ENCODE measurements around the gene TMEM117.

The TMEM117 gene

DNA sequence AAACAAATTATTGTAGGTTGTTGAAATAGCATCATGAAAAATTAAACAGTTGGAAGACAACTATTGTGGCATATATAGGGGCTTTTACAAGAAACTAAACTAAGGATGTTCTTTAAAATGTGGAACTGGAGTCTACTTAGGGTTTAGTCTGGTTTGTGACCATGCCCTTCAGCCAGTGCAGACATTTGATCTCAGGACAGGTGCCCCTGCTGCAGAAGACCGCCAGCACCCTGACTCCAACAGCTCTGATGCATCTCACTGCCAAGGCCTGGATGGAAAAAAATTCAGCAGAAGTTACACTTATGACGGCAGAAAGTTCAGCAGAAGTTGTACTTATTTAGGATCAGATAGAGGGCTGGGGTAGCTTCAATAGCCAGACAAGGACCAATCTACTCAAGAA lies 51.5 kb downstream of the TMEM117 start:
- DNase-seq: no peak

DNA sequence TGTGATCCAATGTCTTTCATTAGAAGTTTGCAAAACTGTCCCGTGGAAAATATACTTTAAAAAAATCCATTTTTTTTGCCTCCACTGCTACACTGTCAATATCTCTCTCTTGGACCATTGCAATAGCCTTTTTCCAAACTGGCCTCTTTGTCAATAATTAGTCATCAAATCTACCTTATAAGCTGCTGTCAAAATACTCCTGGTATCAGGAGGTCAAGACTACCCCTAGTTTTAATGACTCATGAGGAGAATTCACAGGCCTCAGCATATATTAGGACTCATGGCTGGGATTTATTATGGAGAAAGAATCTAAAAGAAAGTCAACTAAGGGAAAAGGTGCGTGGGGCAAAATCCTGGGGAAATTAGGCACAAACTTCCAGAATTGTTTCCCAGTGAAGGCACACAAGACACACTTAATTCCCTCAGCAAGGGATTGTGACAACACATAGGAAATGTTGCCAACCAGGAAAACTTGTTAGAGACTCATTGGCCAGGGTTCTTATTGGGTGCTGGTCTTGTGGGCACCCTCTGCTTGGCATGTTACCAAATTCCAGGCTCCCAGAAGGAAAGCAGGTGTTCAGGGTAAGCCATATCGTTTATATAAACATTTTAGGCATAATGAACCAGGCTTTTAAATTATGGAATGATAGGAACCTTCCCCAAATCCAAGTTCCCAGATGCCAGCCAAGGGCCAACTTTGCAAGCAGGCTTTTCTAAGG lies 56.1 kb downstream of the TMEM117 start:
- DNase-seq: no peak

DNA sequence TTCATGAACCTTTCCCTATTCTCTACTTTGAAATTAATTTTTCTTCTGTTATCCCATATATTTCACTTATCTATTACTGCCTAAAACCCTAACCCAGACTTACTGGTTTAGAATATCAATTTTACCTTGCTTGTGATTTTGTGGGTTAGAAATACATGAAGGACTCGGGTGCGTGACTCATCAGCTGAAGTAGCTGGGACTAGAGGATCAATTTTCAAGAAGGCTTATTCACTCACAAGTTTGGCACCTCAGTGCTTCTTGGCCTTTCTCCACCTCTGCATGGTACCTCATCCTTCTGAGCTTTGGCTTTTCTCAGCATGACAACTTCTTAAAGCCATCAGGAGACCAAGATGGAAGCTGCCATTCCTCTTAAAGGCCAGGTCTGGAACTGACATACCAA lies 57.8 kb downstream of the TMEM117 start:
- DNase-seq: no peak

DNA sequence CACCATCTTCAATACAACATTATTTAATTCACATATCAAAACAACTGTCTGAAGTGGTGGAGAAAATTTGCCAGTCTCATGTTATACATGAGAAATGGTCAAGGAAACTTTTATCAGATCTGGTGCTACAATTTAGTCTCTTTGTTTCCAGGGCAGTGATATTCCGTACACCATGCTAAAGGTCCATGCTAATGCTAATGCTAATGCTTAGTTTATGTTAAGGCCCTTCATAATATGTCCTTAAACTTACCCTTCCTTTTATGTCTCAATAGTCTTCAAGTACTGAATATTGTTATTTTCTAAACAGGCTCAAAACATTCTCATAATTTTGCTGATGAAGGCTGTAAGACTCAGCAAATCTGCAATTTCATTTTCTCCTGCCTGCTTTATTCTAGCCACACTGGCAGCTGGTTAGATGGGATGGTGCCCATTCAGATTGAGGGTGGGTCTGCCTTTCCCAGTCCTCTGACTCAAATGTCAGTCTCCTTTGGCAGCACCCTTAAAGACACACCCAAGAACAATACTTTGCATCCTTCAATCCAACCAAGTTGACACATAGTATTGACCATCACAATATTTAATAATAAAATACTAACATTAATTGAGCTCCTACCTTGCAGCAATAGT lies 59.8 kb downstream of the TMEM117 start:
- DNase-seq: no peak

DNA sequence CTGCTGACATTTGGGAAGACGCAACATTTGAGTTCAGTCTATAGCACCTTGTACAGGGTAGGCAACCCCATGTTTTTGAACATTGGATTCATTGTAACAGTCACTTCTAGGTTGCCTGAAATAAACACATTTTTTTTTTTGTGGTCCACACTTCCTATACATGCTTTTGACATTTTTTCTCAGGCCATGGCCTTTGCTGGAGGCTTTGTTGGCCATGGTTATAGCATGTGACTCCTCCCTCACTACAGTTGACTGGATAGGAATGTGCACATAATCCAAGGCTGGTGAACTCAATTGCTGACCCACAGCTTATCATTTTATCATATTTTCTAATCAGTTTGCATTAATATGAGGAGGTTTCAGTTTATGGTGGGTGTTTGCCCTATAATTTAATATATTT lies 60.6 kb downstream of the TMEM117 start:
- no peak for DNase-seq

DNA sequence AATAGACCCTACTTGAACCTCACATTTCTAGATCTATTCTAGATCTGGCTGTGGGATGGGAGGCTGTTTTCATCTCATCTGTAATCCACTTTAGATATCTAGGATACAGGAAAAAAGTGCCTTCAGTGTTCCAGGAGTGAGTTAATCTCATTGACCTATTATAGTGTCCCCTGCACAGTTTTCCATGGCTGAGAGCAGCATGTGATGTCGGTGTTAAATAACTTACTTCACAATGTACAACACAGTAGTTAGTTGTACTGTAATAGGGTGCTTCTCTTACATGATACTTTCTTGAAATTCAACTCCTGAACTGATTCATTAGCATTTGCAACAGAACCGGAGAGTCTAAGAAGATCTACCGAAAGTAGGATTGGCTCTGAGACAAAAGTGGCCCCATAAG lies 62.6 kb downstream of the TMEM117 start:
- no peak for DNase-seq

DNA sequence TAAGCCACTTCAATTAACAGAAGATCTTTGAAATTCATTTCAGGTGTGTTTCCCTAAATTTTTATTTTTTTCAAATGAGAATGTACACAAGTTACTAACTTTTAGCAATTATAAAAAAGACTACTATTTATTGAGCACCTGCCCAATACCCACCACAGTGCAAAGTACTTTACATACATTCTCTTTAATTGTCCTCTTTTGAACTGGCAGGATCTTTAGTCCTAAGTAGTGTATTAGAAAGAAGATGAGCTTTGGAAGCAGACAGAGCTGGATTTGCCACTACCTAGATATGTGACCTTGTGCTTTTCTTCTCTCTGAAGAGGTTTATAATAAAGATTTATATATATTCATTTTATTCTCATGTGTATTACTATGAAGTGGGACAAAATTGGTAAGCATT lies 63.7 kb downstream of the TMEM117 start:
- DNase-seq: no peak

DNA sequence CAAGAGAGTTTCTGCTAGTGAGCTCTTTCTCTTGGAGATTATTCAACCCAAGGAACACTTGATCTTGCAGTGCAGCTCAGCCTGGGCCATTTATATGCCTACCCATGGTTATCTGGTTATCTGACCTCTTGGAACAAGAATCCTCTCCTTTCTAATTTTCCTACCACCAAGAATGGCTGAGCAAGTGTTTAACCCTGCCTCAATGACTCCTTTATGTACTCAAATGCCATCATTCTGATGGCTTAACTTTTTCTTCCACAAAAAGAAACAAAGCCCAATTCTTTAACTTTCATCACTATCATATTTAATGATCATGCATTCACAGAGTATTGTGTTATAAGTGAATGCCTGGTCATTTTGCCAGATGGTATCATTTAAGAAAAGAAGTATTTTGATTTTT lies 67.8 kb downstream of the TMEM117 start:
- DNase-seq: no peak

DNA sequence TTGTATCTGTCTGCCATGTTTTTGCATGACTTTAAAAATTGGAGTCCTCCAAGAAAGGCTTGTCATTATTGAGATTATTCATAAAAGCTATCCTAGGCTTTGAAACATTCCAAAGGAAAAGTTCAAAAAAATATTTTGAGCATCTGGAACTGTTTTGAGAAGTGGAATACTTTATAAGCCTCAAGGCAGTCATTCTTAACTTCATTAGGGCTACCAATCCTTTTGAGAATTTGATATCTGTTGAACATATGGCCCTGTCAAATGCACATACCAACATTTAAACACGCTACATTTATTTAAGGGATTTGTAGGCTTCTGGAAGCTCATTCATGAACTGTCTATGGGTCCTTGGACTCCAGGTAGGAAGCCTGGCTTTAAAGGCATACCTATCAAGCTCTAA lies 77.0 kb downstream of the TMEM117 start:
- DNase-seq: no peak

DNA sequence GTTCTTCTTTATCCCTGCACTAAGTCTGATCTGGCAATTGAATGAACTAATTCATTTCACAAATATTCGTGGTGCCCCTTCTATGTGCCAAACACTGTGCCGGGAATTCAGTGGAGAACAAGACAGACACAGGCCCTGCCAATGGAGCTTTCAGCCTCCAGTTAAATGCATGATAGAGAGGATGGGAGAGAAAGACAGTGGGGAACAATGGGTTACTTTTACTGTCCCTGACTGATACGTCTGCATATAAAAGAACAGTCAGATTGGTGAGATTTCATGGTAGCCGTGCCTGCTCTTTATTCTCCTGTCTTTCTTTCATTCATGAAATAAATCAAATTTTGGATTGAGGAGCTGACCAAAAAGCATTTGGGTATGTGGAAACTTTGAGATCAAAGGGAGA lies 78.5 kb downstream of the TMEM117 start:
- DNase-seq: no peak

DNA sequence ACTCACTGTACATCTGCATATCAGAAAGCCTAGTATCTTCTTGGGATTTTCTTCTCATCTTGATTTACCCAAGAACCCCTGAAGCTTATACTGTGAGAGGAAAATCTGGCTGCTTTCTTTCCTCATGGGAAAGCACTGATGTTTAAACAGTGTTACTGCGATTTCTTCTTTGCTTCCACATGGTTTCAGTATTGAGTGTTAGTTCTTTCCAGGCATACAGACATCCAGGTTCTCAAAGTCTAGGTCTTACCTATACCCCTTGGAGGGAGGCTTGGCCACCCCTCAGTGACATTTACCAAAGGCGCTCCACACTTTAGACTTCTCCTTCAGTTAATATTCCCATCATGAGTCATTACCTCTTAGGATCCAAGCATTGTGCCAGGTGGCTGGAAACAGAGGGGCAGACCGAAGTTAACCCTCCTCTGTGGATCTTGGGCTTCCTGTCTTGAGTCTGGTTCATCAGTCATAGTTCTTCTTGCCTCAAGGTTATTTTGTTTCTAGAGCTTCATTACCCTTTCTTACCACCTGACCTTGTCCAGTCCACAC lies 79.1 kb downstream of the TMEM117 start:
- no peak for DNase-seq

DNA sequence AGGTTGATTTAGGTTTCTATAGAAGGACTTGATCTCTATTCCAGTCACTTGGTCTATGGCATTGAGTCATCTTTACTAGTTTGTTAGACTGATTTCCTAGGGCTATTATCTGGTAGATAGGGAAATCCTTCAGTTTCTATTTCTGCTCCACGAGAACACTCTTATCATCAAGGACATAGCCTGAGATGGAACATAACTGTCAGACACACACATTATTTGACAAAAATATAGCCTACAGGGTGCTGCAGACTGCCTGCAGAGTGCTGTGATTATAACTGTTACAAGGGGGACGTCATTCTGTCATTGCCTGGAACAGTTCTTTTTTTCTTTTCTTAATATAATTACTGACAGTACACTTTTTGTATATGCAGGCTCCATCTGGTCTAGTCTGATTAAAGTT lies 82.0 kb downstream of the TMEM117 start:
- DNase-seq: no peak

DNA sequence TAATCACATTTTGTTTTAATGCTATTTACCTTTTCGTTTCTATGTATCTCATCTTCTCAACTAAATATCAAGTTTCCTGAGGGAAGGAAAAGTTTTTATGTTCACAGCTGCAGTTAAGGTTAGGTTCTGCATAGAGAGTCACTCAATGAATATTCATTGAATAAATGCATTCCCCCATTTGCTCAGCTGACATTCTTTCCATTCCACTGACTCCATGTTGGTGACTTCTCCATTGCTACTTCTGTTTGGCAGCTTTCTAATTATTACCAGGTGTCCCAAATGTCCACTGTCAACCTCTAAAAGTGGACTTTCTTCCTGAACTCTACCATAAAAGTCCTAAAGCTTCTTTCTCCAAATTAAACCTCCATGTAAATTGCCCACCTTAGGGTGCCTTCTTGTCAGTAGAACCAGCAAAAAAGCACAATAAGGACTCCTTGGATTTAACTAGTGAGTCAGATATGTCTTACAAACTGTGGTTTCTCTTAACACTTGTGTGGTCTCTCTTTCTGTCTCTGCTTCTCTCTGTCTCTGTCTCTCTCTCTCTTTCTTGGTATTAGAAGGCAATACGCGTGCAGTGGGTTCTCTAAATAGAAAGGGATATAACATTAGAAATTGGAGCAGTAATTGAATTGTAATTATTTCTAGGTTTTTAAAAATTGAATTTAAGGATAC lies 85.9 kb downstream of the TMEM117 start:
- DNase-seq: no peak

DNA sequence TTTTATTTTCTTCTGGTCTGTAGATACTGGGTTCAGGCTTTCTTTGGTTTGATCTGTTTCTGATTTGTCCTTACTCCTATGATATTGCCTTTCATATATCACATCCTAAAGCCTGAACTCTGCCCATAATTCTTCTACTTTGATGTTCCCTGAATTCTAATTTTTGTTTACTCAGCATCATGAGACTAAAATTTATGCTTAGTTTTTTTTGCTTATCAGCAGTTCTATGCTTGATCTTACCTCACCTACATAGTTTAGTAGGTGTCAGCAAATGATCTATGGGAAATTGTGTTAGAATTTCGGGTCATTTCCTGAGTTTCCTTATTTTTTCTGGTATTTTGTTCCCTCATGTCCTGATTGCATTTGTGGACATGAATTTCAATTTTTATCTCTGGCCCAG lies 94.2 kb downstream of the TMEM117 start:
- DNase-seq: no peak

DNA sequence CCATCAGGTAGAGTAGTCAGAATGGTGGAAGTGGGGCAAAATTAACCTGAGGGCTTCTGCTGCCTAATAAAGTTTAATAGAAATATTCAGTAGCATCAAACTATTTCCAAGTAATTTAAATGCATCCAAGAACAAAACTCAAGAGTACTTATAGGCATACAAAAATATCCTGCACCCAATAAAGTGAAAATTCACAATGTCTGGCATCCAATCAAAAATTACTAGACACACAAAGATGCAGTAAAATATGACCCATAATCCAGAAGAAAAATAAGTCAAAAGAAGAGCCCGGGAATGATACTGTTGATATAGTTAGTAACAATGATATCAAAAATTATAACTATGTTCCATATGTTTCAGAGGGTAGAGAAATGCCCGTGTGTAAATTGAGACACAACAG lies 95.3 kb downstream of the TMEM117 start:
- no peak for DNase-seq

DNA sequence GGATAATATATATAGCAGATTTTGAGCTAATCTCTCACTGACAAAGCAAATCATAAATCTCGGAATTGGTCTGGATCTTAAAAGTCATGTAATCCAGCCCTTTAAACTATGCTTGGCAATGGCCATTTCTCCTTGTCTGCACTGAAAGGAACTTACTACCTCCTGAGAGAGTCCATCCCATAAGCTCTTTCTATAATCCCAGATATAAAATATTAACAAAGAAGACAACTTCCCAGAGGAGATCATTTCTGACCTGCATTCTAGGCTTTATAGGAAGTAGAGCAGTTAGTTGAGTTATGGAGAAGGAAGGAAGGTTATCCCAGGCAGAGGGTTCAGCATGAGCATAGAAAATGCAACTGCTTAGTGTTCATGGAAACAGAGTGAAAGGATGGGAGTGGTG lies 99.7 kb downstream of the TMEM117 start:
- DNase-seq: no peak

DNA sequence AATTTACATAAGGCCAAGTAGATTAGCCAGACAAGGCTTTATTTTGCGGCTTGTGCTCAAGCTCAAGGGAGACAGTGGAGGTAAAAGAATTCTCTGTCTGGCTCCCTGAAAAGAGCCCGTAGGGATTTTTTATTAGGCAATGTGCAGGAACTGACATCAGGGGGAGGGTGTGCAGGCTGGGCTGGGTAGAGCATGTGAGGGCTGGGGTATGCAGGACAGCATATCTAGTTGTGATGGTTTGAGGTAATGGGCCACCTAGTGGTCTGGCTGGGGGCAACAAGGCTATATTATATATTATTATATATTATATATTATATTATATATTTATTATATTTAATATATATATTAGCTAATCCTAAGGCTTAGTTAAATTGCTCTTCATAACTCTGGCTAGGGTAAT lies 102.1 kb downstream of the TMEM117 start:
- DNase-seq: no peak

DNA sequence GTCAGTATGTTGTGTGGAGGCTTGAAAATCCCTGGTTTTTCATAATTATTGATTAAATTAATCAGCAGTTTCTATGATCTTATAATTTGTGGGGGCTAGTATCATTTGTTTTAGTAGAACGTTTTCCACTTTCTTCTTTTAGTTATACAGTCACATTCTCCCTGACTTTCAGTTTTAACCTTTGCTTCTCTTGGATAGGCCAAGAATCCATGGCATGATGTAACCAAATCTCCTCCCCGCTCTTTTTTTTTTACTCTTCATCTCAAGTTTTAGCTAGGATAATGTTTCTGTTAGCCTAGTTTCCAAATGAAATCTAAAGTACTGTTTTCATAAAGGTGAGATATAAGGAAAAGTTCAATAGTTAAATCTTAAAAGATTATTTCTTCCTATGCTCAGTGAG lies 106.5 kb downstream of the TMEM117 start:
- no peak for DNase-seq

DNA sequence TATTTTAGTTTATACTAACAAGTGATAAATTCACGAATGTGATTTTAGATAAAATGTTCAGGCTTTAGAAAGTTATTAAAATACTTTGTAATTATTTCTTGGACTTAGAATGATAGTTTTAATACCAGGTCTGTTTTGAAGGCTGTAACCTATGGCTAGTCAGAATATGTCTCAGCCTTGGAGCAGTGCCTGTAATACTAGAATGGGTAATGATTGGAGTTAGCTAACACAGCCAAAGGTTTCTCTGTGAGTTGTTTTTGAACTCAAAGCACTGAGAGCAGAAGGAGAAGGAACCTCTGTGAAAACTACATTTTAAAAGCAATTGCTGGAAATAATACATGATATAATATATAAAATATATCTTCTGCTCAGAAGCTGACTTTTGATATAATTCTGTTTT lies 110.1 kb downstream of the TMEM117 start:
- no peak for DNase-seq

DNA sequence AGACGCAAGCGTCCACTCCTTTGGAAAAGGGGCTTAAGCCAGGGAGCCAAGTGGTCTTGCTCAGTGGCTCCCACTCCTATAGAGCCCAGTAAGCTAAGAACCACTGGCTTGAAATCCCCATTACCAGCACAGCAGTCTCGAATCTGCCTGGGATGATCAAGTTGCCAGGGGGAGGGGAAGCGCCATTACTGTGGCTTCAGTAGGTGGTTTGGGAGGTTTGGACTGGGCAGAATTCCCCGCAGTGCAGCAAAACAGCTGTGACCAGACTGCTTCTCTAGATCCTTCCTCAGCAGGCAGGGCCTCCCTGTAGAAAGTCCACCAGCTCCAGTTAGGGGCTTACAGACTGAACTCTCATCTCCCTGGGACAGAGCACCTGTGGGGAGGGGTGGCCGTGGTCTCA lies 115.4 kb downstream of the TMEM117 start:
- DNase-seq: no peak

DNA sequence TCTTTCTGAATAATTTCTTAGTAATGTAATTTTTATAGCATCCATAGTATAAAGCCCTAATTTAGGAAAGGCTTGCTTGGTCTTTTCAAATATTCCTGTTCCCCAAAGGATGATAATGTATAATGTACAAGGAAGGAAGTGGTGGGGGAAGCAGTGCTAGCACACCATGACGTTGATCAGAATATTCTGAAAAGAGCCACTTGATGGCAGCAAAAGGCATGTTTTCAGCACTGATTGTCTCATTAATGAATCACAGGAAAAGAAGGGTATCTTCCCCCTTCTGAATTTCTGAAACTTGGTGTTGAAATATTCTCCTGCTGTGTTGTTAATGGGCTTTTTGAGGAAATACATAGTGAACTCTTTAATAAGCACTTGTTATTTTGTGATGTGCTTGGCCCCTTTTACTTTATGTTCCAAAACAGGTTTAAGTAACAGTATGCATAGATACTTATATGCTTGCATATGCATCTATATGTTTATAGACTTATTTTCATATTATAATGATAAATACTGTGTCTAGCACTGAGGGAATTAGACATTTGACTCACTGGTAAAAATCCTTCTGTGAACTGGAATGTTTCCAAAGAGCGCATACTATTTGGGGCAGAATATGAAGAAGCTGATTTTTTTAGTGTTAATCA lies 122.0 kb downstream of the TMEM117 start:
- DNase-seq: peak in 1 of 2 donors; percentile 34

DNA sequence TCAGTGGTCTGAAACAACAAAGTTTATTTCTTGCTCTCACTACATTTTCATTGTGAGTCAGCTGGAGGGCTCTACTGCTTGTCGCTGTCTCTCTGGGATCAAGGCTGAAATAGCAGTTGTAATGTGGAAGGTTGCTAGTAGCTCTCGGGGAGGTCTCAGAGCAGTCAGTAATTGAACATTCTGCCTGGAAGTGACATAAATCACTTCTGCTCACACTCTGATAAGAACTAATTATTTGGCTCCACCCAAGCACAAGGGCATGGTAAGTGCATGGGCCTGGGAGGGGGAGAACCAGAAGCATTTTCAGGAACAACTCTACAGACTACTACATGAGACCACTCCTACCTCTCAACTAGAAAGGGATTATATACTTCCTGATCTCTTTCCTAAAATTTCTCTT lies 128.2 kb downstream of the TMEM117 start:
- DNase-seq: no peak

DNA sequence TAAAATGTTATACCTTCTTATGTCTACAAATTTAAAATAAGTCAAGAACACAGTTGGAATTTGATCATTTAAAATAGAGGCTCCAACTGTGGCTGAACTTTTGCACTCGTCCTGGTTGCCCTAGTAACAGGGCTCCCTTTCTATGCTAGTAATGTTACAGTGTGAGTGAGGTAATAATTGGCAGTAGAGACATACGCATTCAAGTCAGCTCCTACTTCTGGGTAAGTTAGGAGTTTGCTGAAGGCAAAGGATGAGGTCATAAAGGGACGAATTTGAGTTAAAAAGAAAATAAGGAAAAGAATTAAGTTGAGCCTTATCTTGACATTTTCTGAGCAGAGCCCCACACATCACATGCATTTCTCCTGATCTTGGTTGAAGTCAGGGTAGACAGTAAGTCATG lies 129.1 kb downstream of the TMEM117 start:
- no peak for DNase-seq

DNA sequence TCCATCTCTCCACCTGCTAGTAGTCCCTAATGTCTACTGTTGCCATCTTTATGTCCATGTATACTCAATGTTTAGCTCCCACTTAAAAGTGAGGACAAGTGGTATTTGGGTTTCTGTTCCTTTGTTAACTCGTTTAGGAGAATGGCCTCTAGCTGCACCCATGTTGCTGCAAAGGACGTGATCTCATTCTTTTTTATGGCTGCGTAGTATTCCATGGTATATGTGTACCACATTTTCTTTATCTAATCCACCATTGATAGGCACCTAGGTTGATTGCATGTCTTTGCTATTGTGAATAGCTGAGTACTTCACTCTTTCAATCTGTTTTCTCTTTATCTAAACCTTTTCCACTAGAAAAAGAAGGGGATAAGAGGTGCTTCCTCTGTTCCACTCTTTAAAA lies 130.0 kb downstream of the TMEM117 start:
- no peak for DNase-seq
